GM18951 (cell line): ENCODE measurements around the gene TMEM174.

Experiments used
- POLR2A ChIP-seq: IDR thresholded peaks from 4 replicates; pipeline ENCODE4 v1.6.1; 2011; ENCODE audit warnings: mild to moderate bottlenecking; ENCODE audit not compliant: insufficient read length, insufficient read depth; ENCODE audit errors: extremely low read depth
- in situ Hi-C: fragments of 300-500 bp; cut with MboI; formaldehyde crosslinking; loops from one replicate; pipeline ENCODE4 v1.12.0; 2022; ENCODE audit warnings: low sequenced_read_pairs, mixed read lengths, inconsistent platforms; ENCODE audit not compliant: unreplicated experiment

TMEM174 gene

DNA sequence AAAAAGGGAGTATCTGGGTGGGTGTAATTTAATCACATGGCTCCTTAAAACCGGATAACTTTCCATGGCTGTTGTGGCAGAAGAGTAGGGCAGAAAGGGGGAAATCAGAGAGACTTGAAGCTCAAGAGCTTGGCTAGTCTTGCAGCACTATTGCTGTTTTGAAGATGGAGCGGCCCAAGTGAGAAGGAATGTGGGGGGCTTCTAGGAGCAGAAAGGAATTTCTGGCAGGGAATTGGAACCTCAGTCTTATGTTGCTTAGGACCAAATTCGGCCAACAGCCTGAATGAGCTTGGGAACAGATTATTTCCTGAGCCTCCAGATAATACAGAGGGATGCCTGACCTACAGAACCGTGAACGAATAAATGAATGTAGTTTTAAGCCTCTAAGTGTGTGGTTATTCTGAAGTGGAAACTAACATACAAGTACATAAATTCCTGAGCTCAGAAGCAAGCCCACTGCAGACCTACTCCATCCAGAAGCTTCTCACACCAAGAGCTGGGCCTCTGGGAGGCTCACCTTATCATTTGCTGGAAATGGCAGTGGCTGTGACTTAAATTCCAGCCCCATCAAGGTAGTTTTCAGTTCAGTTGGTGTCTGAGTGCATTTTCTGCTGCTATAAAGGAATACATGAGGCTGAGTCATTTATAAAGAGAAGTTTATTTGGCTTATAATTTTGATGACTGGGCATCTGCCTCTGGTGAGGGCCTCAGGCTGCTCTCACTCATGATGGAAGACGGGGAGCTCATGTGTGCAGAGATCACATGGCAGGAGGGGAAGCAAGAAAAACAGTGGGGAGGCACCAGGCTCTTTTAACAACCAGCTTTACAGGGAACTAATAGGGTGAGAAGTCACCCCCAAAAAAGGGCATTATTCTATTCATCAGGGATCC is 15.3 kb upstream of the TMEM174 start:
- in situ Hi-C loops = no loop called here
- TF ChIP-seq POLR2A = no peak

DNA sequence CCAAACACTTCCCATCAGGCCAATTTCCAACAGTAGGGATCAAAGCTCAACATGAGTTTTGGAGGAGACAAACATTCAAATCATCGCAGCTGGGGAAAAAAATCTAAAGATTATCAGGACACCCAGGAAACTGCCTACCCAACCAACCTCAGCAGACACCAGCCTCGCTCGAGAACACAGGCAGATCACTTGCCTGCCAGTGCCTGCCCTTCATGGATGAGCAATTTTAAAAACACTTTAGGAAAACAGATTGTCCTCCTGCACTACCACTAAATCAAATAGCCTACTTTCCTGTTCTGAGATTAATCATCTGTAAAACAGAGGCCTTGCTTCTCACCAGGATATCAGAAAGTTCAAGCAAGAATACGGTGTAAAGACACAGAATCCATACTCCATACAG is 14.7 kb upstream of the TMEM174 start:
- no peak for TF ChIP-seq POLR2A
- in situ Hi-C loops = no loop called here

DNA sequence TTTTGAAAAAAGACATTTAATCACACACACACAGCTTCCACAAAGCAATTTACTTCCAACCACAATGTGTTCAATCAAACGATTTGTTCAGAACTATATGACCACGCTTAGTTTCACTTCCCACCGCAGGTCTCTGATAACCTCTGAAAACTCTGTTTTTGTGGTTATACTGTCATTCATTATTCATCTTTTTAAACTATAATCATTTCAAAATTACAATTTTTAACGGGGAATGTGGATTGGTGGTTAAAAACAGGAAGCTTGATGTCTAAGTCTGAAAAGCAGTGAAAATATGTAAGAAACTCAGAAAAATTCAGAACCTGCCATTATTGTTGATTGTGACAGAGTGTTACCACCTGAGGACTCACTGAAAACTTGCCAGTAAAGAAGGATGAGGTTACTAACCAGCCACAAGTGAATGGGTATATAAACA is 12.7 kb upstream of the TMEM174 start:
- TF ChIP-seq POLR2A = no peak
- in situ Hi-C loops = no loop called here

DNA sequence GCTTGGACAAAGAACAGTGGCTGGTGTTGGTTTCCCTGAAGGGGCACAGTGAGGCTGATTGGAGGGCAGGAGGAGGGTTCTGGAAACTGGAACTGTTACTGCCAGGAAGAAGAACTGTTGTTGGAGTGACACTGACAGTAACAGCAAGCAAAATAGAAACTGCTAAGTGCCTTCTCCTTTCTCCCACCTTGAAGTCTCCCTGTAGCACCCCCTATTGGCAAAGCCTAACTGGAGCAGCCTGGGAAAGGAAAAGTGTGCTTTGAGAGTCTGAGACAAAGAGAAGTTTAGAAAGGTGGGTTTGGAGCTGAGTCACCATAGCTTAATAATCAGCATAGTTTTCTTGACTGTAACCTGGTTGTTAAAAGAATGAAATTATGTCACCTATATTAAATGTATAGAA is 2.5 kb upstream of the TMEM174 start:
- TF ChIP-seq POLR2A = no peak
- in situ Hi-C loops = no loop called here

GRCh38 chr5:73171495-73171894 is 1.5 kb upstream of the TMEM174 start:
- no peak for TF ChIP-seq POLR2A
- in situ Hi-C loops = no loop called here

- in situ Hi-C loops = no loop called here
- TF ChIP-seq POLR2A = no peak
These were observed 1.3 kb downstream of the TMEM174 start for GRCh38 chr5:73174100-73174815.

- in situ Hi-C loops = no loop called here
- no peak for TF ChIP-seq POLR2A
These were observed 3.3 kb downstream of the TMEM174 start for GRCh38 chr5:73176250-73176649.

GRCh38 chr5:73178265-73178664 is 5.3 kb downstream of the TMEM174 start:
- TF ChIP-seq POLR2A = no peak

GRCh38 chr5:73179730-73180129 is 6.7 kb downstream of the TMEM174 start:
- TF ChIP-seq POLR2A = no peak
- in situ Hi-C loops = no loop called here

More at GRCh38 chr5:73178265-73178664, 5.3 kb downstream of the TMEM174 start:
- in situ Hi-C loops = no loop called here

- in situ Hi-C loops = no loop called here
- TF ChIP-seq POLR2A = no peak
These were observed 7.6 kb downstream of the TMEM174 start for GRCh38 chr5:73180566-73180965.

GRCh38 chr5:73182307-73182706 is 9.3 kb downstream of the TMEM174 start:
- no peak for TF ChIP-seq POLR2A
- in situ Hi-C loops = no loop called here

DNA sequence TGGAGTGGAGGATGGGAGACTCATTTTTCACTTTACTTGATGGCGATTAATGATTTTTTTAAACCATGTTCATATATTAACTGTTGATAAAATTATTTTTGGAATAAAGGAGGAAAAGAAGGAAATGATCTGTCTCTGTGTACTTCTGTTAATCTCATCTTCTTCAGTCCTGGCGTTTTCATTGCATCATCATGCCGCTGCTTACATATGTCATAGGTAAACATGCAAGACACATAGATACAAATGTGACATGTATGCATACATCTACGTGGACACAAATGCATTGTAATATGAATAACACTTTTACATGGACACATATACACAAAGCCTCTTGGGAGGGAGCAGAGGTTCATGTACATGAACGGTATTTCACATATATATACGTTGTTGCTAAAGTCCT is 10.0 kb downstream of the TMEM174 start:
- in situ Hi-C loops = no loop called here

GRCh38 chr5:73183481-73183891 is 10.5 kb downstream of the TMEM174 start:
- no peak for TF ChIP-seq POLR2A
- in situ Hi-C loops = no loop called here

More for the DNA sequence above, 10.0 kb downstream of the TMEM174 start:
- no peak for TF ChIP-seq POLR2A

DNA sequence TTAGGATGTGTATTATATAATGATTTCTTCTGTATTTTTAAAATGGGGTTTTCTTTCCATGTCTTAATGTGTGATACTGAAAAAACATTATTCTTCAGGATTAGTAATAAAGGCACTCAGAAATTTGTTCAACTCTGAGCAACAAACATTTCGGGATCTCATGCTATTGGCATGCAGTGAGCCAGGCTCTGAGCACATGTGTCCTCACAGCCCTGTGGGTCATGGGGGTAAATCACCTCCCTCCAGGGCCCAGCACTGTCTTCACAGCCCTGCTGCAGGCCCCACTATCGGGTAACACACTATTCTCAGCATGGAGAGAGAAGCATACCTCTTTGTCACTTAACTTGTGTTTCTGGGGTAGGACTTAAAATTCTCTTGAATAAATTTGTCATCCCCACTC is 14.0 kb downstream of the TMEM174 start:
- no peak for TF ChIP-seq POLR2A

More for the DNA sequence above, 14.0 kb downstream of the TMEM174 start:
- in situ Hi-C loops = no loop called here
